H1 (cell line): Measurements from ENCODE around the gene SRGAP3. TPM values are rescaled to one million over a fixed set of nuclear protein-coding genes. Genes with fewer than 3 reads are reported as not detected.

ENCODE experiments used
- ASH2L ChIP-seq: fragments of 200-600, 300-600 bp; sonication (generic); IDR thresholded peaks from one replicate; pipeline ENCODE4 v1.7.1; 2017; ENCODE audit warnings: low read length
- CBX8 ChIP-seq: fragments of 300-800, 300-1000 bp; sonication (generic); IDR thresholded peaks from 2 replicates; pipeline ENCODE4 v1.7.1; 2016; ENCODE audit warnings: low read depth, low read length, borderline replicate concordance
- CHD2 ChIP-seq: IDR thresholded peaks from 2 replicates; pipeline ENCODE4 v1.6.1; 2012; ENCODE audit warnings: low read length, improper control_type of control experiment
- JUN ChIP-seq: IDR thresholded peaks from 2 replicates; pipeline ENCODE4 v1.6.1; 2011; ENCODE audit warnings: low read depth, mild to moderate bottlenecking, improper control_type of control experiment, low read length
- NANOG ChIP-seq: IDR thresholded peaks from 2 replicates; pipeline ENCODE4 v1.6.1; 2011; ENCODE audit warnings: low read length, low read depth, mild to moderate bottlenecking, inconsistent platforms; ENCODE audit not compliant: insufficient read depth, poor library complexity, severe bottlenecking
- RBBP5 ChIP-seq: IDR thresholded peaks from 2 replicates; pipeline ENCODE4 v1.7.1; 2012; ENCODE audit warnings: low read depth, mild to moderate bottlenecking, inconsistent platforms, low read length, moderate library complexity, borderline replicate concordance
- RNF2 ChIP-seq: fragments of 200-900, 300-1000 bp; sonication (generic); IDR thresholded peaks from 2 replicates; pipeline ENCODE4 v1.7.1; 2016; ENCODE audit warnings: borderline replicate concordance, low read depth, mild to moderate bottlenecking, antibody characterized with exemption, low read length; ENCODE audit not compliant: poor library complexity, severe bottlenecking; ENCODE audit errors: missing control alignments
- SP4 ChIP-seq: IDR thresholded peaks from 2 replicates; pipeline ENCODE4 v1.6.1; 2012; ENCODE audit warnings: low read length, inconsistent platforms
- polyA plus RNA-seq, 7 experiments: library from polyadenylated mRNA; depleted of rRNA in 3 of 7; stranded (reverse) in 5 of 7; unstranded in 2 of 7; fragments of >200 nt in 5 of 7; fragments of 200-250 nt in 2 of 7; gene quantifications; 1 replicate in 5 of 7; 2 replicates in 1 of 7; 4 replicates in 1 of 7; pipeline versions ENCODE4 v1.2.1 to v1.2.3, GENCODE V29; 2011 to 2013; ENCODE audit warnings: missing spikeins in 2 of 7, mixed read lengths in 2 of 7
- total RNA-seq: library from RNA; stranded (reverse); fragmentation: NEBNext Ultra II Directional; extraction: Animal tissue kit (Norgen Biotek cat#: 25700); gene quantifications from 2 replicates; pipeline ENCODE4 v1.2.1, GENCODE V29; 2021
- TF ChIP-seq, protein P1 (sequence below): IDR thresholded peaks from 2 replicates; pipeline ENCODE4 v1.6.1; 2011; ENCODE audit warnings: low read depth, mild to moderate bottlenecking, low read length; ENCODE audit not compliant: insufficient read depth

SRGAP3 gene
- total and polyA plus RNA-seq, 2 of the 8 experiments (the other 6 are each of a cell fraction or from before 2014, with no cell fraction given): 5.8 to 11.4 TPM

DNA sequence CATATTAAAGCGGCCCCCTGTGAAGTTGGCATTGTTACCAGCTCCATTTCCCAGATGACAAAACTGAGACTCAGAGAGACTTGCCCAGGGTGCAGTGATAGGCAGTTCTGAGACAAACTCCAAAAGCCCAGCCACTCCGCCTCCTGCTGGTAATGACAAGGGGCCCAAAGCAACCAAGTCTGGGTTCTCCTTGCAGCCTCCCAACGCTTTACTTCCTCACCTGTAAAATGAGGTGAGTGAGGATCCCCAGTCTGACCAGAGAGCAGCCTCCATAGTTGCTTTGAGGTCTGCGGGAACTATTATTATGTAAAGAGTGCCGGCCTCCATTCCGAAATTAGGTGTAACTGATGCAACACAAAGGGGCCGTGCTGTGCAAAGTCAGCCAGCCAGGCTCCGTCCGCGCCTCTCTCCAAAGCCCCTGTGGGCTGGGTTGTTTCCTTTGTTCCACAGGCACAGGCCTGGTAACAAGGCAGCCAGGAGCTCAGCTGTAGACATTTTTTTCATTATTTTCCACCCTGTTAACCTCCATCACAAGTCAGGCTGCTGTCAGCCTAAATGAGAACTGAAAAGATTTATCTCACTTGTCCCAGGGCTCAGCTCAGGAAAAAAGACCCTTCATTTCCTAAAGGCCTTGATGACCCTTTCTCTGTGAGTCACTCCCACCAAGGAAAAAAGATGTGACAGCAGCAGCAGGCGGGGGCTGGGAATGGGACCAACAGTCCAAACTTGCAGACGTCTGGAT is 147.0 kb downstream of the SRGAP3 start (continued):
- TF ChIP-seq NANOG: peak; percentile 8
- no peak for TF ChIP-seq CHD2
- no peak for TF ChIP-seq CBX8
- TF ChIP-seq ASH2L: peak; percentile 22
- no peak for TF ChIP-seq RBBP5
- no peak; the same call in 1 of the 2 replicates for TF ChIP-seq SP4
- no peak for TF ChIP-seq JUN
- TF ChIP-seq, protein P1, sequence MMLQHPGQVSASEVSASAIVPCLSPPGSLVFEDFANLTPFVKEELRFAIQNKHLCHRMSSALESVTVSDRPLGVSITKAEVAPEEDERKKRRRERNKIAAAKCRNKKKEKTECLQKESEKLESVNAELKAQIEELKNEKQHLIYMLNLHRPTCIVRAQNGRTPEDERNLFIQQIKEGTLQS: 0 out of 2 replicates have a peak, but pooled peaks have one; percentile 41
- TF ChIP-seq RNF2: no peak
